GM18873 (cell line): ENCODE data around the gene TSPAN31.

Source experiments
- ATAC-seq: cut with Tn5 transposase; IDR thresholded peaks from one replicate; pipeline ENCODE4 v1.9.1; 2021; ENCODE audit warnings: mild to moderate bottlenecking, moderate library complexity, moderate number of reproducible peaks; ENCODE audit not compliant: unreplicated experiment, low FRiP score

Gene TSPAN31

DNA sequence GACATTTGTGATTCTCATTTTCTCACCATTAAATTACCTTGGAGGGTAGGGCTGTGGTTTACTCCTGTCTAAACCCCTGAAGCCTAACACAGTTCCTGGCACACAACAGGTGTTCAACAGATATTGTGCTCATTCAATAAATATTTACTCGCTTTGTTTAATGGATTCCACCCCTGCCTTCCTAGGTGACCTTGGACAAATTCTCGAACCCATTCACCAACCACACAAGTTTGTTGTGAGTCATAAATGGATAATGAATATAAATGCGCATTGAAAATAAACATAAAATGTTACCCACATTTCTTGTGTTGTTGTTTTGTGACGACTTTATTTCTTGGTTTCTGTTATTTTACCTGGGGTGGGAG is 37.4 kb downstream of the TSPAN31 start:
- ATAC-seq: no peak

DNA sequence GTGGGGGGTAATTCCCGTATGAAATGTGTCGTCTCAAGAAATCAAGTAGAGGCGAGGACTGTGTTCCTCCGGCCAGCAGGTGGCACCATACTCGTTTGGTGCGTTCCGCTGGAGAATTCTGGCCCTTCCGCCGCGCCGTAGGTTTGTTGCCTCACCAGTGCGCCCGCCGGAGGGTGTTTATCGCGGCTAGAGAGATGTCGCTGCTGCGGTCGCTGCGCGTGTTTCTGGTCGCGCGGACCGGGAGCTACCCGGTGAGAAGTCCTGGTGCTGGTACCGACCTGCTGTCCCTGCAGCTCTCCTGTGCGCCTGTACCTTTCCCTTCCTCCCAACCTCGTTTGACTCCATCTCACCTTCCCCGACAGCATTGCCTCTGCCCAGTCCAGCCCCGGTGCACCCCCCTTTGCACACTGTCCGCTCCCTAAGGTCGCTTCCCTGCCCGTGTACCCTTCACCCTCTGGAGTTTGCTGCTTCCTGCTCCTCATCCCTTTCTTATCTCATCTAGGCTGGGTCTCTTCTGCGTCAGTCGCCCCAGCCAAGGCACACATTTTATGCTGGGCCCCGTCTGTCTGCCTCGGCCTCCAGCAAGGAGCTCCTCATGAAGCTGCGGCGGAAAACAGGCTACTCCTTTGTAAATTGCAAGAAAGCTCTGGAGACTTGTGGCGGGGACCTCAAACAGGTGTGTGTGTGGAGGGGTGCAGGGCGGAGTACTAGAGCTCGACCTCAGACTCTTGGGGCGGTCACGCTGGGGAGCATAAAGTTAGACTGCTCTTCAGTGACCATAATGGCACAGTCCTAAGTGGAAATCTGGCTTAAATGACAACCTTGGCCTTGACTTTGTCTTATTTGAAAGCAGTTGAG is 38.0 kb downstream of the TSPAN31 start, which contains the start of gene TSFM:
TSFM (plus strand) TSS at position 180 of the 858 bp plus-strand sequence; CDS start at position 195, 15 bp downstream.
- ATAC-seq: peak; percentile 67

DNA sequence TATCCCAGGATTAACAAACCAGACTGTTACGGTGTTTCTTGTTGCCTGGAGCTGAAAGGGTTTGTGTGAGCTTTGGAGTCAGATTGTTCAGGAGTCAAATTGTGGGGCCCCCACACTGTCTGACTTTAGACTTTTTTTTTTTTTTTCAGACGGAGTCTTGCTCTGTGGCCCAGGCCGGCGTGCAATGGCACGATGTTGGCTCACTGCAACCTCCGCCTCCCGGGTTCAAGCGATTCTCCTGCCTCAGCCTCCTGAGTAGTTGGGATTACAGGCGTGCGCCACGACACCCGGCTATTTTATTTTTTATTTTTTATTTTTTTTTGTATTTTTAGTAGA is 38.6 kb downstream of the TSPAN31 start:
- no peak for ATAC-seq

DNA sequence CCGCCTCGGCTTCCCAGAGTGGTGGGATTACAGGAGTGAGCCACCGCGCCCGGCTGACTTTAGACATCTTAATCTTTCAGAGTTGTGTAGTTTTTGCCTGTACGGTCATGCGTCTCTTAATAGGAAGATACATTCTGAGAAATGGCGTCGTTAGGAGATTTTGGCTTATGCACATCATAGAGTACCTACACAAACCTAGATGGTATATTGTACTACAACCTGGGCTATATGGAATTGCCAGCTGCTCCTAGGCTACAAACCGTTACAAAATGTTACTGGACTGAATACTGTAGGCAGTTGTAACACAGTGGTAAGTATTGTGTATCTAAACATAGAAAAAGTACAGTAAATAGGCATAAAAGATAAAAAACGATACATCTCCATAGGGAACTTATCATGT is 39.0 kb downstream of the TSPAN31 start:
- ATAC-seq: no peak

DNA sequence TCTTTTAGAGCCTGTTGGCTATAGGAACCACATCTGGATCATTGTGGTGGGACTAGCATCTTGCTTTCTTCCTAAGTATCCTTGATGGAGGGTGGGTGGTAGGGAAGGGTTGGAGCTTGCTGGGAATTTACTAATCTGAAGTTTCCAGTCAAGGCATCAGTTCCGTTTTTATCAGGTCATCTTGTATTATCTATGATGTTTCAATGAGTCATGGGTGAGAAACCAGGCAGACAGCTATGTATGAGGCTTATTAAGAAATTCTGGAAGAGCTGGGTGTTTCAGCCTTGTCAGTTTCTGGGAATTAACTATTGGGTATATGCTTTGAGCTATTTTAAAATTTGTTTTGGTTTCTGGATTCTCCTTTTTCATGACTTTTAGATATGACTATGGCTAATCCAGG is 49.1 kb downstream of the TSPAN31 start:
- no peak for ATAC-seq

DNA sequence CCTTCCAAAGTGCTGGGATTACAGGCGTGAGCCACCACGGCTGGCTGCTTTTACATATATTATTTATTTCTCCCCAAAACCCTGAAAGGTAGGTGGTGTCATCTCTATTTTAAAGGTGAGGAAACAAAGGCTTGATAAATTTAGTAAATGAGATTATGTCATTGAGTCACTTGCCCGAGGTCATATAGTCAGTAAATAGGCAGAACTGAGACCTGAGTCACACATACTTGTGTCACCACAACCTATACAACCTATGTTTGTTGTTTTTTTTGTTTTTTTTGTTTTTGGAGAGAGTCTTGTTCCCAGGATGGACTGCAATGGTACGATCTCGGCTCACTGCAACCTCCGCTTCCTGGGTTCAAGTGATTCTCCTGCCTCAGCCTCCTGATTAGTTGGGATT is 50.5 kb downstream of the TSPAN31 start:
- ATAC-seq: no peak

DNA sequence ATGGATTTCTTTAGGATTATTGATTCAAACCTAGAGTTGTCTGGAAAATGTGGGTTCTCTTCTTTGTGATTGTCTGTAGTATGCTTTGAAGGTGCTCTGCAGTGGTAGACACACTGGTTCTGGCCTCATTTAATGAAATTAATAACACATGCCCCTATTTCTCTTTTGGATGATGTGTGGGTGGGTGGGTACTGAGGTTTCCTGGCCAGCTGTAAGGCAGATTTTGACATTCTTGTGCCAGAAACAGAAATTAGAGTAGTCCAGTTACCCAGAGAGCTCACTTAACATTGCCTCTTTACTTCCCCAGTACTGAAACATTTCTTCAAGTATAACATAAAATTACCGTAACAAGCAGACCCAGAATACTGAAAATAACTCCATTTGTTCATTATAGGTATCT is 52.2 kb downstream of the TSPAN31 start:
- no peak for ATAC-seq

DNA sequence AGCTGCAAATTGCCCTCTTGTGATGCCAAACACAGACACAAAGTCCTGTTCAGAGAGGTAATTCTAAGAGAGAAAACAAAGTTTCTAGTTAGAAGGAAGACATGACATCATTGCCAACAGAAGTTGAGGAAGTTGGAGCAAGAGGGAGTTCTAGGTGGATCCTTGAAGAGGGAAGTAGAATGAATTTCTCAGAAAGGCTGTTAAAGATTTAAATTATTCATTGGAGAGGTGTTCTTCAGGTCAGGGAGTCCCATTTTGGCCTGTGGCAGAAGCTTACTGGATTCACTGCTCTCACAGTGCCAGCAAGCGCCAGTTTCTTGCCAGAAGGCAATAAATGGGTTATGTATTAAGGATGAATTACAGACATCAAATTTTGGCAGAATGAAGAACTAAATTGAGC is 53.1 kb downstream of the TSPAN31 start:
- ATAC-seq: no peak
